Measurements from ENCODE around the gene PARP9. TPM values are rescaled to one million over a fixed set of nuclear protein-coding genes. Genes with fewer than 3 reads are reported as not detected.

PARP9 gene
- total and polyA plus RNA-seq, 10 of the 15 experiments (the other 5 are each of a cell fraction or from before 2014, with no cell fraction given): 34.0 to 122 (median 46.1) TPM

DNA sequence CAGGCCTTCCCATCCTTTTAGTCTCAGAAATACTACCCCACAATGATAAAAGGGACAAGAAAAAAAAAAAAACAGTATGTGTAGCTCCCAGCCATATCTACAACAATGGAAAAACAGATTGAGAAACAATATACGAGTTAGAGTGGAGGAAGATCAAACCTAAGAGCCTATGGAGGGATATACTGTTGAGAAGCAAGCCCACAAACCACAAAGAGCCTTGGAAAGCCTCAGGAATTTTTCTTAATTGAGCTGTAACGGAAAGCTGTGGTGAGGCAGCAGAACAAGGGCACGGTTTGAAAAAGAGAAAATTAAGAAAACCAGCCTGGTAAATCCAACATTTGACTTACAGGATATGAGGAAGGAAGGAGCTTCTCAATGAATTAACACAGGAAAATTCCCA is 70.8 kb downstream of the PARP9 start:
- DNase-seq (ENCODE audit: low read depth, low spot score) (no peak), ATAC-seq (no peak), FAIRE-seq (no peak)
- peaks cover 12% of the 10 kb centered on the region for H3K4me1 ChIP-seq (ENCODE audit: control insufficient read depth, insufficient read depth, low read length)
- ChIA-PET SMC1A (ENCODE audit: uncharacterized antibody, unreplicated experiment) (interaction anchor here (1.0 to 4.0 kb wide), 6 partner anchors 9 to 96 kb away, joined by 3 to 21 read pairs (median 3); partner anchors contain the start of gene WDR5B), RAD21 (ENCODE audit: unreplicated experiment) (no interaction called here), CTCF (interaction anchor here (0.7 to 1.2 kb wide), 4 partner anchors 11 to 758 kb away, joined by 3 read pairs; no protein-coding TSS in a partner anchor), POLR2A (interaction anchor here (1.3 to 1.6 kb wide), 2 partner anchors 15 to 22 kb away, joined by 3 to 4 read pairs; partner anchors contain the start of gene KPNA1)
- no peaks in the 10 kb centered on the region for H3K9me3 ChIP-seq (replicated peaks; ENCODE audit: control insufficient read depth, insufficient read depth, low read length)
- intact Hi-C loops (cut with micrococcal nuclease; ENCODE audit: unreplicated experiment) (no loop called here), in situ Hi-C loops (cut with MboI) (no loop called here)
- H3K27me3 ChIP-seq (replicated peaks in 1 of 2; ENCODE audit: control insufficient read depth in 2 of 2, insufficient read depth in 2 of 2, low read length in 1 of 2): no peaks in the 10 kb centered on the region
- WGBS (ENCODE audit: insufficient coverage, insufficient replicate concordance, low lambda C conversion rate, missing lambda C conversion rate): 97% methylated on average over 3 of the region's 3 CpGs
- H3K4me3 ChIP-seq: no peak overlapping the region
- H3K4me2 ChIP-seq (ENCODE audit: control insufficient read depth, insufficient read depth): no peak overlapping the region
- no peak overlapping the region for H3K27ac ChIP-seq (ENCODE audit: control insufficient read depth, insufficient read depth)
- no peak overlapping the region for H3K9ac ChIP-seq (ENCODE audit: control insufficient read depth, insufficient read depth, low read length)
- H3K36me3 ChIP-seq (ENCODE audit: control insufficient read depth in 2 of 2, insufficient read depth in 2 of 2, low read length in 1 of 2): peaks cover 0 to 18% of the 10 kb centered on the region in 2 experiments; a peak in 3 of 4 replicates
- no TSS peak for BruUV-seq (replicated peaks)
- H3K79me2 ChIP-seq (ENCODE audit: control insufficient read depth, insufficient read depth, low read length): peaks cover 10% of the 10 kb centered on the region
- no peaks in the 10 kb centered on the region; the same call in 1 of the 2 replicates for H4K20me1 ChIP-seq (ENCODE audit: control insufficient read depth, insufficient read depth)
- no peak overlapping the region for H2AFZ ChIP-seq (ENCODE audit: control insufficient read depth, low read depth, low read length)
- TF ChIP-seq RAD51 (IDR thresholded peaks at IDR 0.05) (no peak), EED (IDR thresholded peaks at IDR 0.05; ENCODE audit: low read depth) (no peak), DPF2 (IDR thresholded peaks at IDR 0.05) (no peak), NBN (IDR thresholded peaks at IDR 0.05) (no peak), SRF (IDR thresholded peaks at IDR 0.05; ENCODE audit: low read depth in 2 of 2, low read length in 2 of 2) (no peak), ZNF24 (IDR thresholded peaks at IDR 0.05) (no peak), JUNB (IDR thresholded peaks at IDR 0.05) (no peak)
- TF ChIP-seq, protein P1, sequence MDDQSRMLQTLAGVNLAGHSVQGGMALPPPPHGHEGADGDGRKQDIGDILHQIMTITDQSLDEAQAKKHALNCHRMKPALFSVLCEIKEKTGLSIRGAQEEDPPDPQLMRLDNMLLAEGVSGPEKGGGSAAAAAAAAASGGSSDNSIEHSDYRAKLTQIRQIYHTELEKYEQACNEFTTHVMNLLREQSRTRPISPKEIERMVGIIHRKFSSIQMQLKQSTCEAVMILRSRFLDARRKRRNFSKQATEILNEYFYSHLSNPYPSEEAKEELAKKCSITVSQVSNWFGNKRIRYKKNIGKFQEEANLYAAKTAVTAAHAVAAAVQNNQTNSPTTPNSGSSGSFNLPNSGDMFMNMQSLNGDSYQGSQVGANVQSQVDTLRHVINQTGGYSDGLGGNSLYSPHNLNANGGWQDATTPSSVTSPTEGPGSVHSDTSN (IDR thresholded peaks at IDR 0.05; ENCODE audit: insufficient replicate concordance, low read depth, low read length): no peak
- TF ChIP-seq, protein P2, sequence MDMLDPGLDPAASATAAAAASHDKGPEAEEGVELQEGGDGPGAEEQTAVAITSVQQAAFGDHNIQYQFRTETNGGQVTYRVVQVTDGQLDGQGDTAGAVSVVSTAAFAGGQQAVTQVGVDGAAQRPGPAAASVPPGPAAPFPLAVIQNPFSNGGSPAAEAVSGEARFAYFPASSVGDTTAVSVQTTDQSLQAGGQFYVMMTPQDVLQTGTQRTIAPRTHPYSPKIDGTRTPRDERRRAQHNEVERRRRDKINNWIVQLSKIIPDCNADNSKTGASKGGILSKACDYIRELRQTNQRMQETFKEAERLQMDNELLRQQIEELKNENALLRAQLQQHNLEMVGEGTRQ (IDR thresholded peaks at IDR 0.05; ENCODE audit: borderline replicate concordance, low read depth, low read length): no peak
- TF ChIP-seq, protein P3, sequence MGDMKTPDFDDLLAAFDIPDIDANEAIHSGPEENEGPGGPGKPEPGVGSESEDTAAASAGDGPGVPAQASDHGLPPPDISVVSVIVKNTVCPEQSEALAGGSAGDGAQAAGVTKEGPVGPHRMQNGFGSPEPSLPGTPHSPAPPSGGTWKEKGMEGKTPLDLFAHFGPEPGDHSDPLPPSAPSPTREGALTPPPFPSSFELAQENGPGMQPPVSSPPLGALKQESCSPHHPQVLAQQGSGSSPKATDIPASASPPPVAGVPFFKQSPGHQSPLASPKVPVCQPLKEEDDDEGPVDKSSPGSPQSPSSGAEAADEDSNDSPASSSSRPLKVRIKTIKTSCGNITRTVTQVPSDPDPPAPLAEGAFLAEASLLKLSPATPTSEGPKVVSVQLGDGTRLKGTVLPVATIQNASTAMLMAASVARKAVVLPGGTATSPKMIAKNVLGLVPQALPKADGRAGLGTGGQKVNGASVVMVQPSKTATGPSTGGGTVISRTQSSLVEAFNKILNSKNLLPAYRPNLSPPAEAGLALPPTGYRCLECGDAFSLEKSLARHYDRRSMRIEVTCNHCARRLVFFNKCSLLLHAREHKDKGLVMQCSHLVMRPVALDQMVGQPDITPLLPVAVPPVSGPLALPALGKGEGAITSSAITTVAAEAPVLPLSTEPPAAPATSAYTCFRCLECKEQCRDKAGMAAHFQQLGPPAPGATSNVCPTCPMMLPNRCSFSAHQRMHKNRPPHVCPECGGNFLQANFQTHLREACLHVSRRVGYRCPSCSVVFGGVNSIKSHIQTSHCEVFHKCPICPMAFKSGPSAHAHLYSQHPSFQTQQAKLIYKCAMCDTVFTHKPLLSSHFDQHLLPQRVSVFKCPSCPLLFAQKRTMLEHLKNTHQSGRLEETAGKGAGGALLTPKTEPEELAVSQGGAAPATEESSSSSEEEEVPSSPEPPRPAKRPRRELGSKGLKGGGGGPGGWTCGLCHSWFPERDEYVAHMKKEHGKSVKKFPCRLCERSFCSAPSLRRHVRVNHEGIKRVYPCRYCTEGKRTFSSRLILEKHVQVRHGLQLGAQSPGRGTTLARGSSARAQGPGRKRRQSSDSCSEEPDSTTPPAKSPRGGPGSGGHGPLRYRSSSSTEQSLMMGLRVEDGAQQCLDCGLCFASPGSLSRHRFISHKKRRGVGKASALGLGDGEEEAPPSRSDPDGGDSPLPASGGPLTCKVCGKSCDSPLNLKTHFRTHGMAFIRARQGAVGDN (IDR thresholded peaks at IDR 0.05): no peak
- TF ChIP-seq, protein P4, sequence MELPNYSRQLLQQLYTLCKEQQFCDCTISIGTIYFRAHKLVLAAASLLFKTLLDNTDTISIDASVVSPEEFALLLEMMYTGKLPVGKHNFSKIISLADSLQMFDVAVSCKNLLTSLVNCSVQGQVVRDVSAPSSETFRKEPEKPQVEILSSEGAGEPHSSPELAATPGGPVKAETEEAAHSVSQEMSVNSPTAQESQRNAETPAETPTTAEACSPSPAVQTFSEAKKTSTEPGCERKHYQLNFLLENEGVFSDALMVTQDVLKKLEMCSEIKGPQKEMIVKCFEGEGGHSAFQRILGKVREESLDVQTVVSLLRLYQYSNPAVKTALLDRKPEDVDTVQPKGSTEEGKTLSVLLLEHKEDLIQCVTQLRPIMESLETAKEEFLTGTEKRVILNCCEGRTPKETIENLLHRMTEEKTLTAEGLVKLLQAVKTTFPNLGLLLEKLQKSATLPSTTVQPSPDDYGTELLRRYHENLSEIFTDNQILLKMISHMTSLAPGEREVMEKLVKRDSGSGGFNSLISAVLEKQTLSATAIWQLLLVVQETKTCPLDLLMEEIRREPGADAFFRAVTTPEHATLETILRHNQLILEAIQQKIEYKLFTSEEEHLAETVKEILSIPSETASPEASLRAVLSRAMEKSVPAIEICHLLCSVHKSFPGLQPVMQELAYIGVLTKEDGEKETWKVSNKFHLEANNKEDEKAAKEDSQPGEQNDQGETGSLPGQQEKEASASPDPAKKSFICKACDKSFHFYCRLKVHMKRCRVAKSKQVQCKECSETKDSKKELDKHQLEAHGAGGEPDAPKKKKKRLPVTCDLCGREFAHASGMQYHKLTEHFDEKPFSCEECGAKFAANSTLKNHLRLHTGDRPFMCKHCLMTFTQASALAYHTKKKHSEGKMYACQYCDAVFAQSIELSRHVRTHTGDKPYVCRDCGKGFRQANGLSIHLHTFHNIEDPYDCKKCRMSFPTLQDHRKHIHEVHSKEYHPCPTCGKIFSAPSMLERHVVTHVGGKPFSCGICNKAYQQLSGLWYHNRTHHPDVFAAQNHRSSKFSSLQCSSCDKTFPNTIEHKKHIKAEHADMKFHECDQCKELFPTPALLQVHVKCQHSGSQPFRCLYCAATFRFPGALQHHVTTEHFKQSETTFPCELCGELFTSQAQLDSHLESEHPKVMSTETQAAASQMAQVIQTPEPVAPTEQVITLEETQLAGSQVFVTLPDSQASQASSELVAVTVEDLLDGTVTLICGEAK (IDR thresholded peaks at IDR 0.05; ENCODE audit: borderline replicate concordance): no peak

Measured in GM12878 (cell line).